Tibial nerve (tissue), 4 donors: ENCODE data around the gene HEXD.

ENCODE experiments used
- EP300 ChIP-seq, 2 donors: sonication (generic); formaldehyde crosslinking; IDR thresholded peaks; one replicate each; pipeline ENCODE4 v1.6.1; 2017; ENCODE audit warnings: antibody characterized with exemption in 2 of 2, mild to moderate bottlenecking in 1 of 2
- TF ChIP-seq, protein P1 (sequence below), 5 experiments: fragments of 200-600 bp in 3 of 5; fragments of 450-650 bp in 2 of 5; sonication (generic) in 3 of 5; IDR thresholded peaks; one replicate each; pipeline ENCODE4 v1.5.1; 2016 to 2019; ENCODE audit warnings: antibody characterized with exemption in 5 of 5, mild to moderate bottlenecking in 3 of 5, moderate library complexity in 2 of 5

DNA sequence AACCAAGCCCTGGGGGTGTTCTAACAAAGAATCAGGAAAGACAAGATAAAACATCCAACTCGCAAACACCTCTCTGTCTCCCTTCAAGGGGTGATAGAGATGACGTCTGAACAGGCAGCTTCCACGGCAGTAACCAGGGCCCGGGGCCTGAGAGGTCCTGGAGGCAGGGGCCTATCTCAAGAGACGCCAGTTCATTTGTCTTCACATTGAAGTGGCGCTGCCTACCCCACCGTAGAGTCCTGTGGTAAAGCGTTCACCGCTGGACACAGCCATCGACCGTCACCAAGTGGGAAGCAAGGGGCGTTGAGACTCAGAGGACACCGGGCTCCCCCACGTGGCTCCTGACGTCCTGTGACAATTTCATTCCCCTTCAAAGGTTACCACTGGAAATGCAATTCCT, 25.2 kb upstream of the HEXD start:
- TF ChIP-seq, protein P1, sequence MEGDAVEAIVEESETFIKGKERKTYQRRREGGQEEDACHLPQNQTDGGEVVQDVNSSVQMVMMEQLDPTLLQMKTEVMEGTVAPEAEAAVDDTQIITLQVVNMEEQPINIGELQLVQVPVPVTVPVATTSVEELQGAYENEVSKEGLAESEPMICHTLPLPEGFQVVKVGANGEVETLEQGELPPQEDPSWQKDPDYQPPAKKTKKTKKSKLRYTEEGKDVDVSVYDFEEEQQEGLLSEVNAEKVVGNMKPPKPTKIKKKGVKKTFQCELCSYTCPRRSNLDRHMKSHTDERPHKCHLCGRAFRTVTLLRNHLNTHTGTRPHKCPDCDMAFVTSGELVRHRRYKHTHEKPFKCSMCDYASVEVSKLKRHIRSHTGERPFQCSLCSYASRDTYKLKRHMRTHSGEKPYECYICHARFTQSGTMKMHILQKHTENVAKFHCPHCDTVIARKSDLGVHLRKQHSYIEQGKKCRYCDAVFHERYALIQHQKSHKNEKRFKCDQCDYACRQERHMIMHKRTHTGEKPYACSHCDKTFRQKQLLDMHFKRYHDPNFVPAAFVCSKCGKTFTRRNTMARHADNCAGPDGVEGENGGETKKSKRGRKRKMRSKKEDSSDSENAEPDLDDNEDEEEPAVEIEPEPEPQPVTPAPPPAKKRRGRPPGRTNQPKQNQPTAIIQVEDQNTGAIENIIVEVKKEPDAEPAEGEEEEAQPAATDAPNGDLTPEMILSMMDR (IDR thresholded peaks at IDR 0.05), result no peak
- no peak for TF ChIP-seq EP300 (IDR thresholded peaks at IDR 0.05)
